Activated CD4-positive, alpha-beta T cell treated with anti-CD3 and anti-CD28 coated beads for 48 hours (primary cell): ENCODE results near the gene ANO1.

ENCODE experiments used
- DNase-seq: peaks from one replicate; pipeline ENCODE4 v3.0.0-alpha.2; 2020

ANO1 gene

GRCh38 chr11:70073871-70074371 lies 4.2 kb upstream of the ANO1 start:
- no peak for DNase-seq

GRCh38 chr11:70074746-70075145 lies 3.4 kb upstream of the ANO1 start:
- DNase-seq = no peak

GRCh38 chr11:70075836-70076235 lies 2.3 kb upstream of the ANO1 start:
- DNase-seq = no peak

GRCh38 chr11:70076461-70076931 lies 1.6 kb upstream of the ANO1 start:
- DNase-seq = no peak

- no peak for DNase-seq
Measured at GRCh38 chr11:70077411-70078094, 564 bp upstream of the ANO1 start.

- no peak for DNase-seq
Measured at GRCh38 chr11:70078781-70079616, 882 bp downstream of the ANO1 start.

- DNase-seq = no peak
Measured at GRCh38 chr11:70079691-70080090, 1.6 kb downstream of the ANO1 start.

- DNase-seq = peak; percentile 9
Measured at GRCh38 chr11:70080763-70081162, 2.6 kb downstream of the ANO1 start.

- DNase-seq = no peak
Measured at GRCh38 chr11:70082829-70083228, 4.7 kb downstream of the ANO1 start.

- no peak for DNase-seq
Measured at GRCh38 chr11:70084046-70084984, 6.2 kb downstream of the ANO1 start.

- DNase-seq = no peak
Measured at GRCh38 chr11:70085815-70086769, 8.0 kb downstream of the ANO1 start.

- no peak for DNase-seq
Measured at GRCh38 chr11:70087446-70088167, 9.5 kb downstream of the ANO1 start.

GRCh38 chr11:70088735-70089250 lies 10.7 kb downstream of the ANO1 start:
- DNase-seq = no peak

- DNase-seq = no peak
Measured at GRCh38 chr11:70089631-70090030, 11.5 kb downstream of the ANO1 start.

- no peak for DNase-seq
Measured at GRCh38 chr11:70090961-70091381, 12.9 kb downstream of the ANO1 start.

- no peak for DNase-seq
Measured at GRCh38 chr11:70091638-70092037, 13.5 kb downstream of the ANO1 start.

- no peak for DNase-seq
Measured at GRCh38 chr11:70092959-70093715, 15.0 kb downstream of the ANO1 start.

- DNase-seq = no peak
Measured at GRCh38 chr11:70095541-70096252, 17.6 kb downstream of the ANO1 start.
